ENCODE results near the gene PRSS36. TPM values are rescaled to one million over a fixed set of nuclear protein-coding genes. Genes with fewer than 3 reads are reported as not detected.

PRSS36 gene
- polyA plus RNA-seq, 1 experiment = 0.24 TPM

DNA sequence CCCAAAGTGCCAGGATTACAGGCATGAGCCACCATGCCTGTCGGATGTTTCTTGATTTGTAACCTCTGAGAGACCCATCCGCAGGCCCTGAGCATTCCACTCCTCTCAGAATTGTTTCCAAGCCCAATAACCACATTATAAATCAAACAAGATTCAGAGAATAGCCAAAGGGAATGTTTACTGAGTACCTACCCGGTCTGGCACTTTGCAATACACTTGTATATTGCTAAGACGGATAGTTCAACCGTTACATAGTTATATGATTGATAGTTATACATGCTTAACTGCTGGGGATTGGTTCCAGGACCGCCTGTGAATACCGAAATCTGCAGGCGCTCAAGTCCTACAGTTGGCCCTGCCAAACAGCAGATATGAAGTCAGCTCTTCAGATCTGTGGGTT is 35.4 kb downstream of the PRSS36 start:
- no peaks in the 10 kb centered on the region for H3K27me3 ChIP-seq (ENCODE audit: control insufficient read depth, insufficient read depth, low read length)
- DNase-seq (ENCODE audit: low read depth, low spot score) = no peak
- H3K27ac ChIP-seq (ENCODE audit: low read depth, low read length) = no peak overlapping the region
- H3K4me3 ChIP-seq (ENCODE audit: low read depth, low read length) = no peak overlapping the region
- H3K9me3 ChIP-seq (ENCODE audit: control insufficient read depth, insufficient read depth, low read length) = no peaks in the 10 kb centered on the region; the same call in 1 of the 2 replicates
- TF ChIP-seq, protein P1, sequence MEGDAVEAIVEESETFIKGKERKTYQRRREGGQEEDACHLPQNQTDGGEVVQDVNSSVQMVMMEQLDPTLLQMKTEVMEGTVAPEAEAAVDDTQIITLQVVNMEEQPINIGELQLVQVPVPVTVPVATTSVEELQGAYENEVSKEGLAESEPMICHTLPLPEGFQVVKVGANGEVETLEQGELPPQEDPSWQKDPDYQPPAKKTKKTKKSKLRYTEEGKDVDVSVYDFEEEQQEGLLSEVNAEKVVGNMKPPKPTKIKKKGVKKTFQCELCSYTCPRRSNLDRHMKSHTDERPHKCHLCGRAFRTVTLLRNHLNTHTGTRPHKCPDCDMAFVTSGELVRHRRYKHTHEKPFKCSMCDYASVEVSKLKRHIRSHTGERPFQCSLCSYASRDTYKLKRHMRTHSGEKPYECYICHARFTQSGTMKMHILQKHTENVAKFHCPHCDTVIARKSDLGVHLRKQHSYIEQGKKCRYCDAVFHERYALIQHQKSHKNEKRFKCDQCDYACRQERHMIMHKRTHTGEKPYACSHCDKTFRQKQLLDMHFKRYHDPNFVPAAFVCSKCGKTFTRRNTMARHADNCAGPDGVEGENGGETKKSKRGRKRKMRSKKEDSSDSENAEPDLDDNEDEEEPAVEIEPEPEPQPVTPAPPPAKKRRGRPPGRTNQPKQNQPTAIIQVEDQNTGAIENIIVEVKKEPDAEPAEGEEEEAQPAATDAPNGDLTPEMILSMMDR (IDR thresholded peaks at IDR 0.05; ENCODE audit: low read depth, low read length) = no peak
- ChIA-PET POLR2A (interaction anchor here (1.1 kb wide), 1 partner anchor 65 kb away, joined by 3 read pairs; the partner anchor contains the start of gene FUS), CTCF (interaction anchor here (0.6 to 3.3 kb wide), 2 partner anchors 28 to 160 kb away, joined by 4 to 14 read pairs; no protein-coding TSS in a partner anchor)

DNA sequence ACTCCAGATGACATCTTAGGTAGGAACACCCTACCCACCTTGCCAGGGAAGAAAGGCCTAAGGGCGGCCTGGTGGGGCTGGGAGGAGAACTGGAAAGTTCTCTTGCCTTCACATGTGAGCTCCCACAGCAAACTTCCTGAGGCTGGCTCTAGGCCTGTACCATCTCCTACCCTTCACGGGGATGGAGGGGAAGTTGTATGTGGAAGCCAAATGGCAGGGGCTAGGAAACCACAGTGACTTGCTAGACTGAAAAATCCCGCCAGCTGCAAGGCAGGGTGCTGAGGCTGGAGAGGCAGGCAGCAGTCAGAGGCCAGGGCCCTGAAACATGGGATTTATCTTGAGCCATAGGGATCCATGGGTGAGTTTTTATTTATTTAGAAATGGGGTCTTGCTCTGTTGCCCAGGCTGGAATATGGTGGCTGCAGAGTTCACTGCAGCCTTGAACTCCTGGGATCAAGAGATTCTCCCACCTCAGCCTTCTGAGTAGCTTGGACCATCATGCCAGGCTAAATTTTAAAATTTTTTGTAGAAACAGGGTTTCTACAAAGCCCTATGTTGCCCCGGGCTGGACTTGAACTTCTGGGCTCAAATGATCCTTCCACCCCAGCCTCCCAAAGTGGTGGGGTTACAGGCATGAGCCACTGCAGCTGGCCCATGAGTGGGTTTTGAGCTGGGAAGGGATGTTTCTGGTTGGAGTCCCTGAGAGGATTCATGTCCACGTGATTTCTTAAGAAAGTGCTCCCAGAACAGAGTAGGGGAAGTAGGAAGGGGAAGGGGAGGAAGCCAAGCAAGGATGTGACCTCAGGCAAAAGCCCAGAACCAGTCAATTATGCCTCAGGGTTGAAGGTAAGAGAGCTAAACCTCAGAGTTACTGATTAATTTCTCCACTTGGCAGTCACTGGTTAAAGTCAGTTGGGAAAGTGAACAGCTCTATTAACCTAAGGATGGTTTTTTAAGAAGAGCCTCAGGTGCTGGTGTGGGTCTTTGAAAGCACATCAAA is 36.4 kb downstream of the PRSS36 start:
- Histone ChIP-seq H3K27ac (ENCODE audit: low read depth, low read length) (no peak overlapping the region), H3K9me3 (ENCODE audit: control insufficient read depth, insufficient read depth, low read length) (no peaks in the 10 kb centered on the region; the same call in 1 of the 2 replicates), H3K4me3 (ENCODE audit: low read depth, low read length) (no peak overlapping the region), H3K27me3 (ENCODE audit: control insufficient read depth, insufficient read depth, low read length) (no peaks in the 10 kb centered on the region)
- ChIA-PET POLR2A (interaction anchor here (1.1 kb wide), 1 partner anchor 66 kb away, joined by 3 read pairs; the partner anchor contains the start of gene FUS), CTCF (interaction anchor here (3.3 kb wide), 1 partner anchor 29 kb away, joined by 14 read pairs; no protein-coding TSS in a partner anchor)
- no peak for DNase-seq (ENCODE audit: low read depth, low spot score)
- TF ChIP-seq, protein P1 (IDR thresholded peaks at IDR 0.05; ENCODE audit: low read depth, low read length) = no peak

DNA sequence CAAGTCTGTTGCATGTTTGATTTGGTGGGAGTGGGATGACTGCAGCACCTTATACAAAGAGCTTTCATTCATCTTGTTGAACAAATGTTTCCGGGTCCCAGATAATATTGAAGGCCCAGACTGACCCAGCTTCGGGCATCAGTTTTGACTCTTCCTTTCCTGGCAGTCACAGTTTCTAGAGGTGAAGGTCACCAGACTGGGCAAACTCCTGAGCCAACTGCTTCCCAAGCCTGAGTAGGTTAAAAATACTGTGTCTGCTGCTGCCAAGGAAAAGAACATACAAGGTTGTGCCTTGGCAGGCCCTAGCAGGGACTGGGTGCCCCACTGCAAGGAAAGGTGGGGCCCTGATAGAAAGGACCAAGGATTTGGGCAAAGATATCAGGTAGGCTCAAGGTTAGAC is 37.2 kb downstream of the PRSS36 start:
- H3K9me3 ChIP-seq (ENCODE audit: control insufficient read depth, insufficient read depth, low read length) = no peaks in the 10 kb centered on the region; the same call in 1 of the 2 replicates
- ChIA-PET CTCF (interaction anchor here (3.3 kb wide), 1 partner anchor 29 kb away, joined by 14 read pairs; no protein-coding TSS in a partner anchor), POLR2A (no interaction called here)
- no peak for DNase-seq (ENCODE audit: low read depth, low spot score)
- H3K27ac ChIP-seq (ENCODE audit: low read depth, low read length) = no peak overlapping the region
- H3K27me3 ChIP-seq (ENCODE audit: control insufficient read depth, insufficient read depth, low read length) = no peaks in the 10 kb centered on the region
- TF ChIP-seq, protein P1 (IDR thresholded peaks at IDR 0.05; ENCODE audit: low read depth, low read length) = no peak
- H3K4me3 ChIP-seq (ENCODE audit: low read depth, low read length) = no peak overlapping the region

DNA sequence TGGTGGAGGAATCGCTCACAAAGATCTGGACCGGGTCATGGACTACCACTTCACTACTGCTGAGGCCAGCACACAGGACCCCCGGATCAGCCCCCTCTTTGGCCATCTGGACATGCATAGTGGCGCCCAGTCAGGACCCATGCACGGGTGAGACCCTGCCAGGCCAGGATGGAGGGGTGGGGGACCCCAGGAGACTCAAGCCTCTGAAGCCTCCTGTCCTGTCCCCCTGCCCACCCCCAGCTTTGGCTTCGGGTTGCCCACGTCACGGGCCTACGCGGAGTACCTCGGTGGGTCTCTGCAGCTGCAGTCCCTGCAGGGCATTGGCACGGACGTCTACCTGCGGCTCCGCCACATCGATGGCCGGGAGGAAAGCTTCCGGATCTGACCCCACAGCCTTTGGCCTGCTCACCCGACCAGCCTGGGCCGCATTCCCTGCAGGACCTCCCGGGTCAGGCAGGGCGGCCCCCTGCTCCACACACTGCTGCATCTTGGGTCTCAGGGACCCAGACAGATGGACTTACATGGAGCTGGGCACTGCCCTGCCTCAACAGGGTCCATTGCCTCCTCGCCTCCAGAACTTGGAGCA is 37.9 kb downstream of the PRSS36 start:
- CTCF ChIA-PET = interaction anchor here (0.8 kb wide), 1 partner anchor 31 kb away, joined by 4 read pairs; no protein-coding TSS in a partner anchor
- POLR2A ChIA-PET = no interaction called here
- H3K27me3 ChIP-seq (ENCODE audit: control insufficient read depth, insufficient read depth, low read length) = no peaks in the 10 kb centered on the region
- no peak overlapping the region for H3K4me3 ChIP-seq (ENCODE audit: low read depth, low read length)
- TF ChIP-seq, protein P1 (IDR thresholded peaks at IDR 0.05; ENCODE audit: low read depth, low read length) = no peak
- no peak overlapping the region for H3K27ac ChIP-seq (ENCODE audit: low read depth, low read length)
- DNase-seq (ENCODE audit: low read depth, low spot score) = no peak
- no peaks in the 10 kb centered on the region; the same call in 1 of the 2 replicates for H3K9me3 ChIP-seq (ENCODE audit: control insufficient read depth, insufficient read depth, low read length)

All from AG04450 (cell line).